Daoy (cell line): ENCODE data around the gene SLC9A2. TPM values are rescaled to one million over a fixed set of nuclear protein-coding genes. Genes with fewer than 3 reads are reported as not detected.

ENCODE experiments used
- DNase-seq: peaks from one replicate; pipeline ENCODE4 v3.0.0-alpha.2; 2015; ENCODE audit warnings: low read depth
- total RNA-seq: library from RNA; depleted of rRNA; stranded (reverse); fragments of >200 nt; shearing (Covaris generic); gene quantifications from 2 replicates; pipeline ENCODE4 v1.2.3, GENCODE V29; 2014

The SLC9A2 gene
- total RNA-seq, 1 experiment from 2014 or later: 1.5 TPM

DNA sequence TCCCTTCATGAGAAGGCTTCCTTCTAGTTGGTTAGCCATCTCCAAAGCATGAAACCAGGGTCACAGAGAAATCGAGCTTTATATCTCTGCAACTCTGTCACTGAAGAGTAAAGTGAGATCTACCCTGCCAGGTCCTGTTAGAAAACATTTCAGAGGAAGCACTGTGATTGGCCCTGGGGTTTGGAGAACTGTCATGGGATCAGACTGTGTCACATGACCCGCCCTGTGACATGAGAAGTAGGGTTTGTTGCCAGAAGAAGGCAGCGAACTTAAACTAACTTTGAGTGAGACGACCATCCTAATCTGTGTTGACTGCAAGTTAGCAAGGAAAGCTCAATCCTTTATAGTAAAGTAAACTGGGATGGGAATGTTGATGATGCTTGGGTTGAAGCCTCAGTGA, 55.5 kb downstream of the SLC9A2 start:
- DNase-seq: no peak

DNA sequence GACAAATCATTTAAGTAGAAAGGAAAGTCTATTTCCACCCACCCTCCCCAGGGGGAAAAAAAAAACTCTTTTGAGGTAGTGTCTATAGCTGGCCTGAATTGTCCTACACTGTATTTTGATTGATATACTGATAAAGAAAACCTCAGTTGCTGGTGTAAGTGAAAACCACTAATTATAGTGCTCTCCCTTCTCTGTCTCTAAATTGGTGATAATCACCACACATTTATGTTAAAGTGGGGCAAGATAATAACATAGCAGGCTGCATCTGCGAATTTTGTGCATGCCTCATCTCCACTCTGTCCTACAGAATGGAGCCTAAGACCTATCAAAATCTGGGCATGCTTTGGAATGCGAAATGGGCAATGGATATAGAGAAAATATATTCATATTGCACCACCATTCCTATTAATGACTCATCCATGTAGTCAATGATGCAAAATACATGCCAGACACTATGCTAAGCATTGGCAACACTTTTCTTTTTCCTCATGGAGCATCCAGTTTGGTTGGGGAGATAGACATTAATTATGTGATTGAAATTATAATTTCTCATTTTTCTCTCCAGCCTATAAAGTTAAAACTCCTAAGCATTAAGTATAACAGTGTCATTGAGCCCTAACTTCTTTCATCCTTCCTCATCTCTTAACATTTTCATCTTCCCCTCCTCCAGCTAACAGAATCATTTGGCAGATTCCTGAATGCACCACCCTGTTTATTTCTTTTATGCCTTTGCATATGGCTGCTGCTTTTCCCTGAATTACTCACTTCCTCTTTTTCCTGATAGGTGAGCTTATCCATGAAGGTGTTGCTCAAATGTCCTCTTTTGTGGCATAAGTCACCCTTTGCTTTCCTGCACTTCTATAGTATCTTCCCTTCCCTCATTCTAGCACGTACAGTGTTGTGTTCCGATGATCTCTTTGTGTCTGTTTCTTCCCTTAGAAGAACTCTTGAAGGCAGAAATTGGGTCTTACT, 58.2 kb downstream of the SLC9A2 start:
- DNase-seq: no peak

DNA sequence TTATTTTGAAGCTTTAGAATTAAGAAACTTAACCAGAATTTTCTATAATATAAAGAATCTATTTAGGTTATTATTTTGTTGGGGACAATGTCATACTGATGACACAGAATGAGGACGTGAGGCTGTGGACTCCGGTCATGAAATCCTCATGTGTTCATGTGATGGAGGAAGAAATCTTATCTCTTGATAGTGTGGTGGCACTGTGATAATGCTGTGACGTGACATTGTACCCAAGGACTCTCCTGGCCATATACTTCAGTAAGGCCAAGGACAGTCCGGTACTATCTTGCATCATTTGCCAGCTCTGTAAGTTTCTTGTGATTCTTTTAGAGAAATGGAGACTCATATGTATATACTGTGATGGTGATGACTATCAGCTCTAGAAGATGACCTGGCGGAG, 59.1 kb downstream of the SLC9A2 start:
- DNase-seq: no peak

DNA sequence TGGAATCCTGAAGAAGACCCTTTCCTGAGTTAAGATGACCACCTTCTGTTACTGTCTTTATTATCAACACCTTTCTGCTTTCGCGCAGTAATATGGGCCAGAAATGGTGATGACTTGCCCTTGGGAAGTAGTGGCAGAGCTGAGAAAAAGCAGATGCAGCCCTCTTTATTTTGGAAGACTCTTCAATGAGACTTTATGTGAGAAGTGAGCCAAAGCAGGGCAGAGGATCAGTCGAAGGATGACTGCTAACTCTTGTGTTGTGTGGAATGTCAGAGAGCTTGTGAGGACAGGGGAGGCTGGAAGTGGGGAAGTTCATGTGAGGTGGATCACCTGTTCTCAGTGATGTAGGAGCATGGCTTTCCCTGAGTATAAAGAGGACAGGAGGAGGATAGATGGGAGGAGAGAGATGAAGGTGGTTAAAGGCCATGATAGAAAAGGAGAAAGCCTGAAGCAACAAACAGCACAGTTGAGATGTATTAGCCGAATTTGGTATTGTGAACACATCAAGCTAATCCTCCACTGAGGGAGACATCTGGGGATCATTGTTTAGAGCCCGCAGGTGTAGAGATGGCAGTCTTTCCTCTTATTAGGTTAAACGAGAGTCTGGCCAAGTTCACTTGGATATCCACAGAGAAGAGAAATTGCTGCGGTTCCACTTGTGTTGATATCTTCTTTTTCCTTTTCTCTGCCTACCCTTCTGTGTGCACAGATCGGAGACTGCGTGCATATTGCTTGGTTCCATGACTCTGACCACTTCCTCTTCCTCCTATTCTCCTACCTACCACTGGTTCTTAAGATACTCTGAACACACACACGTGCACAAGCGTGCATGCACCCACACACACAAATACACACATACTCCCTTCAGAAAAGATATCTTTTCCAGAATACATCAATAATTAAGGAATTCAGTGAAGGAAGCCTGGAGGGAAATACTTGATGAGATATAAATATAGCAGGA, 67.4 kb downstream of the SLC9A2 start:
- DNase-seq: no peak

DNA sequence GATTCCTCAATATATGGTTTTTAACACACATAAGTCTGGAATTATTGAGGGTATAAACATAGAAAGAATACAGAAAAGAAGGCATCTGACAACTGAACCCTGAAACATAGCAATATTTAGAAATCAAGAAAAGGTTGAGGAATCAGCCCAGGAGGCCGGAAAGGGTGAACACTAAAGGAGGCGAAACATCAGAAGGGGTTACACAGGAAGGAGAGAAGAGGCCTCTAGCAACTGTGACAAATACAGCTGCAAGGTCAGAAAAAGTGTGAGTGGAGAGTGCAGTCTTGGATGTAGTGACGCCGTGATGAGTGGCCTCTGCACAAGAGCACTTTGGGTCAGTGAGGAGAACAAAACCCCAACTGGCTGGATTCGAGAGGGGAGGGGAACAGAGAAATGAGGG, 70.7 kb downstream of the SLC9A2 start:
- DNase-seq: no peak

DNA sequence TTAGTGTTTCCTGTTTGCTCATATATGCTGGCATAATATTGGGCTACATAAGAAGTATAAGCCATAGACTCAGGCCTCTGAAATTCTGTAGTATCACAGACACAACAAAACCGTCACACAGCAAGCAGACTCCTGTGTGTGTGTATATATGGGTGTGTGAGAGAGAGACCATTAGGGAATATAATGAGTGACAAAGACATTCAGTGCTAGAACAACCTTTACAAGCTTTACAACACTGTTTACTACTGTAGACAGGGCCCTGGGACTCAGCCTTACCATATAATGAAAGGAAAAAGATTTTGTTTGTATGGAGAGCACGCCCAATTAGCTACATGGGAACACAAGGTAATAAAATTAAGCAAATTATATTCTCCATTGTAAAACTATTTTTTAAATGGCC, 77.1 kb downstream of the SLC9A2 start:
- no peak for DNase-seq

DNA sequence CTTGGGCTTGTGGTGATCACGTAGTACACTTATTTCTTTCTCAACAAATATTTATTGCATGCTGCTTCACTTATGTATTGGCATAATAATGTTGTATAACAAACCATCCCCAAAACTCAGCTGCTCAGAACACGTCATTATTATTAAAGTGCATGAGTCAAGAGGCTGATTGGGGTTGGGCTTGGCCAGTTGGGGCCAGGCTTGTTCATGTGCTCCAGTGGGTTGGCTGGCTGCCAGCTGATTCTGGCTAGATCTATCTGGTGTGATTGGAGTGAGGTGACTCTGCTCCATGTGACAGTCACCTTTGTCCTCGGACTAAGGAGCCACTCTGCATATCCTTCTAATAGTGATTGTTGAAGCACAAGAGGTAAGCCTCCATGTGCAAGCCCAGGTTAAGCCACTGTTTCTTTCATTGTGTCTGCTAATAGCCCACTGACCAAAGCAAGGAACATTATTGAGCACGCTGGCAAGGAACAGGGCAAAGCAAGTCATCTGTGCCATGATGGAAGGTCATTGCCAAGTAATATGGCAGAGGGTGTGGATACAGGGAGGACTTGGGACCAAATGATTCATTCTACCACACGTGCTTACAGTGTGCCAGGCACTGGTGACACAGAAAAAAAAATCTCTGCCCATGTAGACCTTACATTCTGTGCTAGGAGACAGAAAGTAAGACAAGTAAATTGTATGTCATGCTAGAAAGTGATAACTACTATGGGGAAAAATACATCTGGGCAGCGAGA, 79.2 kb downstream of the SLC9A2 start:
- DNase-seq: peak; percentile 49

DNA sequence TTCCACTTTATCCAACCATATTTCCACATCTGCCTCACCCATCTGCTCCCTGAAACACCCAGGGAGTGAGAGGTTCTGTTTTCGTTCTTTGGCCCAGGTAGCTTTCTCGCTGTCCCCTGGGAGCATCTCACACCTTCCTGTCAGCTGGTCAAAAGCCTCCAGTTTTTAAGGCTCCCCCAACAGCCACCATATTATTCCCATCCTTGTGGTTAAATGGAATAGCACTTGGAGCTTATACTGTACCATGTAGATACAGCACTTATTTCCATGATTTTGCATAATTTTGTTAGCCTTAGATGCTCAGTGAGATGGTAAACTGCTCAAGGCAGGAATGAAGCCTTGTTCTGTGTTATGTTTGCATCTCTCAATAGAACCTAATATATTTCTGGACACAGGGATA, 84.0 kb downstream of the SLC9A2 start:
- DNase-seq: no peak

DNA sequence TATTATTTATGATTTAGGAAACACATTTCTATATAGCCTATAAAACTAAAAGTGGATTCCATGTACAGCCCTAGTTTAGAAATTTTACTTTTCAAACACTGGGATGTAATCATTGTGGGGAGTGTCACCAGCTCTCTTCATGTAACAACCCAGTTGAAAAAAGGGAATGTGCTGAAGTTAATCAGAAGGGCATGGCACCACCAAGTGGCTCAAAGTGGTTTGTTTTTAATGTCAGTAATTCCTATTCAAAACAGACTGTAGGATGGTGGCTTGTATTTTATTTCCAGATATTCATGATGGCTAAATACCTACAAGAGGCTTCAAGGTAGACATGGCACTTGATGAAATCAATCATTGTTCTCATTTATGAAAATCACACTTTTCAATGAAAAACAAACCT, 84.4 kb downstream of the SLC9A2 start:
- DNase-seq: peak; percentile 21

DNA sequence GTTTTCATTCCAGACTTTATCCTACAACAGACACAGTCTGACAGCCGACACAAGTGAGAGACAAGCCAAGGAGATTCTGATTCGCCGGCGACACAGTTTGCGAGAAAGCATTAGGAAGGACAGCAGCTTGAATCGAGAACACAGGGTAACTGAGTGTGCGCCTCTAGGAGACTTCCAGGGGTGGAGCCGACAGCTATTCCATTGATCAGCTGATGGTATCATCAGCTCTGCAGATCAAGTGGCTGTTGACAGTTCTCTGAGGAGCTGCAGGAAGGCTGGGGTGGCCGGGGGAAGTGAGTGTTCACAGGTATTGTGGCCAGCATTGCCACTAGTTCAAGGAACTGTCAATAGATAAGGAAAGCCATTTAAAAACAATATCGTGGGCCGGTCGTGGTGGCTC, 85.2 kb downstream of the SLC9A2 start:
- no peak for DNase-seq

DNA sequence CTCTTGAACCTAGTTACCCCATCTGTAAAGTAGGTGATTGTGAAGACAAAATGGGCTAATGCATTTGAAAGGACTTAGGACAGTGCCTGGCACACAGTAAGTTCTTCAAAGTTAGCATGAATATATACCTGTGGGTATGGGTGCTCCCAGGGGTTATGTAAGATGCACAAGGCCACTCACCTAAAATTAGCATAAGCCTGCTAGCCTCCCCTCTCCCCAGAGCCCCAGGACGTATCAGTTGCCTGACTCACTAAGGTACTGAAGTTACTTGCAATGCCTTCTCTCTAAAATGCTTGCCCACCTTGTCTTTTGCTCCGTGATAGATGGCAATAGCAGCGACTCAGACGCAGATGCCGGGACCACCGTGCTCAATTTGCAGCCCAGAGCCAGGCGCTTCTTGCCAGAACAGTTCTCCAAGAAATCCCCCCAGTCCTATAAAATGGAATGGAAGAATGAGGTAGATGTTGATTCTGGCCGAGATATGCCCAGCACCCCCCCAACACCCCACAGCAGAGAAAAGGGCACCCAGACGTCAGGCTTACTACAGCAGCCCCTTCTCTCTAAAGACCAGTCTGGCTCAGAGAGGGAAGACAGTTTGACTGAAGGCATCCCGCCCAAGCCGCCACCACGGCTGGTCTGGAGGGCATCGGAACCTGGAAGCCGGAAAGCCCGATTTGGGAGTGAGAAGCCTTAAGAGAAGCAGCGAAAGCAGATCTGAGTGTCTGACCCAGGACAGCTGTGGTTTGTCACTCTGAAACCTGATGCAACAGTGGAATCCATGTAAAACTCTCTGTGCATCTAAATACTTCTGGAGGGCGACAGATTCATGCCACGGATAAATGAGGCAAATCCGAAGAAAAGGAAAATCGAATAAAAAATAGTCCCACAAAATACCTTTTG, 88.7 kb downstream of the SLC9A2 start:
- no peak for DNase-seq

DNA sequence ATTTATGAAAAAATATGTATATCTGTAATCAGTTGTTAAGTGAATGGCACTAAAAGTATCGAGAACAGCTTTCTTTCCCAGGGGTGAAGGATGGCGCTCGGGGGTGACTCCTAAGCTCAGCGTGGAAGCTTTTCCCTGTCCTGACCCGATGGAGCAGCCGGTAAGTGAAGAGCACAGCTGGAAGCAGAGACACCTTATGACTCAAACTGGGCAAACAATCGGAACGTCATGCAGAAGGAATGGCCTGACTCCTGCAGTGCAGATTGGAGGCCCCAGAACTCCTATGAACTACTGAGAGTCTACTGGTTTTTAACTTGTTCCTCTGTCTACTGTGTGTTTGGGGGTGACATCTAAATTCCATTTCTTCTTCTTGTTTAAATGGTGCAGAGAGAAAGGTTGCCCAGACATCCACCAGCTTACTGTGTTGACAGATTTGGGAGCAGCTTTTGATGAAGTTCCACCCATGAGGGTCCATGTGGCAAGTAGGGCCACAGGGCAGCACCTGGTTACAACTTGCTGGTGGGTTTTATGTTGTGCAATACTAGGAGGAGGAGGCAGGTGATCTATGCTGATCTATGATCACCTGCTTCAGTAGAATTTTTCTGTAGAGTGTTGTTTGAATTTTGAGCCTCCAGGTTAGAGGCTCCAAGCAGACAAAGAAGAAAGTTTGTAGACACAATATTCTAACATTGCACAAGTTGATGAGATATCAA, 89.7 kb downstream of the SLC9A2 start:
- DNase-seq: peak; percentile 81

DNA sequence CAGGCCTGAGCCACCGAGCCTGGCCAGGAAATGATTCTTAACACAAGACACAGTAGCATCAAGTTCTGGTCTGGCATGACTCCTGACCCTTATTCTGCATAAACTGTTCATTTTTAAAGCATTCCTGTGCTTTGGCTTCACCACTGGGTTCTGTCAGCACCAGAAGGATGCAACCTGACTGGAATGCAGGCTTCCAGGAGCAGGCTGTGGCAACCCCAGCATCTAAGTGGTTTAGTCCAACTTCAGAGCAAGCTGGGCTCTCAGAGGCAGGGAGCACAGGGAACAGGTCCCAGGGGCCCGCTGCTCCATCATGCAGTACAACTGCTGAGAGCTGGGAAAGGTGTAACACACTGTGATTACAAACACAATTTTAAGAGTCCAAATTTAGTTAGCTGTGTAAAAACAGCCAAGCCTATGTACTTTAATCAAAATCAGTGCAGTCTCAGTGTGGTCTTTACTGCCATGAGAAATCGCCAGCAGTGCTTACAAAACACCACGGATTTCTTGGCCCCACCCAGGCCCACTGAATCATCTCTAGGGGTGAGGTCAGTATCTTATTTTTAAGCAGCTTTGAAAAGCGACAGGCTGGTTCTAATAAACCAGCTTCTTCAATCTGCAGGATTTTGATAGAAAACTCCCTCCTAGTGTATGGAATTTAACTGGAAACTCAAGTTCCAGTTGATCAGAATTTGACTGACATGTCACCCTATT, 98.1 kb downstream of the SLC9A2 start:
- no peak for DNase-seq

DNA sequence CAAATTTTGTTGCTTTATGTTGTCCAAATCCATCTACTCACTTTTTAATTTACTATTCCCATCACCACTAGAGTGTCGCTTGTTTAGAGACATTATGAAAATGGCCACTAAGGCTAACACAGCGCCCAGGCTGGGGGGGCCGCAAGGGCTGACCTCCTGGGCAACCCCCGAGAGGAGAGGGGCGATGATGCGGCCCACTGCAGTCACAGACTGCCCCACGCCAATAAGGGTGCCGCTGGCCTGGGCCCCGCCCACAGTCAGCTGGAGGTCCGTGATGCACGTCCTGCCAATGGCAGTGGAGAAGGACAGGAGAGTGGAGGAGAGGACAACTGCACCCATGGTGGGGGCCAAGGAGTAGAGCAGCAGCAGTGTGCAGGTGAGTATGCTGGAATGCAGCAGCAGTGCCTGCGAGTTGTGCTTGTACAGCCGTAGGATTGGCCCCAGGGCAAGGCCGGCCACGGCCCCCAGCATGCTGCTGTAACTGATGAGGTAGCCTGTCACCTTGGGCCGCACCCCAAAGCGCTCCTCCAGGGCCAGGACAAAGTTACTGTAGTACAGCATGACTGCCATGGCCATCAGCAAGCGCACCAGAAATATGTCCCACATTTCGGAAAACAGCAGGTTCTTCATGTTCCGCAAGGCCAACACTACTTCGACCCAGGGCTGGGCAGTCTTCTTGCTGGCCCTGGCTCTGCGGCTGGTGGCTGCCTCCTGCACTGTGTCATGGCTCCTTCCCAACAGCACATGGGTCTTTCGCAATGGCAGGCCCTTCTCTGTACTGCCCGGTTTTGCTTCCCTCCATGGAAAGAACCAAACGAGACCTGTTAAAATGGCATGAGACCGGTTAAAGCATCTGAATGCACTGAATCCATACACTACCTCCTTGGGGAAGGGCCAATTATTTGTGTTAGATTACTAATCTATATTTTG, 99.3 kb downstream of the SLC9A2 start:
- no peak for DNase-seq

DNA sequence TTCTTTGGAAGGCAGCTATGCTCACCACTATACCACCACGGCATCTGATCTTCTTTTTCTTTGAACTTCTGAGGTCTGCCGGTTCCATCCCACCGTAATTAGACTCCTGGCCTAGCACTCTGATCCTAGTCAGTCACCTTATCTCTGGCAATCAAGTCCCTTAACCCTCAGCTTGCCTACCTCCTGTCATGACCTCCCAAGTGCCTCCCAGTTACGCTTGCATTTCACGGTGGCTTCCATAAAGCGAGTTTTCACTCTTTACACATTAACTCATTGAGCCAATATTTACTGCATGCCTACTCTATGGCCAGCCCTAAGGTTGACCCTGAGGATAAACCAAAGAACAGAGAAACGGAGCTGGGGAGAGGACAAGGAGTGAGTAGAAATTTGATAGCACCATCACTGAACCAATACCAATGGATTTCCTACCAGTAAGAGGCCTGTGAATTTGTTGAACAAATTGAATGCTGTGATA, 104.7 kb downstream of the SLC9A2 start:
- DNase-seq: no peak

DNA sequence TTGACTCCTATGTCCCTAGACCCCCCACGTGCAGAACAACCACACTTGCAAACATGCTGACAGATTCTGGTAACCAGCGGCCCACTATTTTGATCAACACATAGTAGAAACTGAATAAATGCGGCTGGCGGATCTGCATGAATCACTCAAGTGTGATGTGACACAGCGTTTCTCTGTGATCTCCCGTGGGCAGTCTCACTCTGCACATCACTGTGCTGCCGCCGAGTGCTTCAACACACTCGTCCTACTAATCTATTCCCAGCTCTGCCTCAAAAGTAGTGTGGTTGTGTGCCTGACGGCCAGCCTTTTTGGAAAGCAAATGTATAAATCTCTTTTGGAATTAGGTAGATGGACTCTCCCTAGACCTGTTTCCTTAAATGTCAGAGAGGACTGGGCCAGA, 105.2 kb downstream of the SLC9A2 start:
- DNase-seq: no peak

DNA sequence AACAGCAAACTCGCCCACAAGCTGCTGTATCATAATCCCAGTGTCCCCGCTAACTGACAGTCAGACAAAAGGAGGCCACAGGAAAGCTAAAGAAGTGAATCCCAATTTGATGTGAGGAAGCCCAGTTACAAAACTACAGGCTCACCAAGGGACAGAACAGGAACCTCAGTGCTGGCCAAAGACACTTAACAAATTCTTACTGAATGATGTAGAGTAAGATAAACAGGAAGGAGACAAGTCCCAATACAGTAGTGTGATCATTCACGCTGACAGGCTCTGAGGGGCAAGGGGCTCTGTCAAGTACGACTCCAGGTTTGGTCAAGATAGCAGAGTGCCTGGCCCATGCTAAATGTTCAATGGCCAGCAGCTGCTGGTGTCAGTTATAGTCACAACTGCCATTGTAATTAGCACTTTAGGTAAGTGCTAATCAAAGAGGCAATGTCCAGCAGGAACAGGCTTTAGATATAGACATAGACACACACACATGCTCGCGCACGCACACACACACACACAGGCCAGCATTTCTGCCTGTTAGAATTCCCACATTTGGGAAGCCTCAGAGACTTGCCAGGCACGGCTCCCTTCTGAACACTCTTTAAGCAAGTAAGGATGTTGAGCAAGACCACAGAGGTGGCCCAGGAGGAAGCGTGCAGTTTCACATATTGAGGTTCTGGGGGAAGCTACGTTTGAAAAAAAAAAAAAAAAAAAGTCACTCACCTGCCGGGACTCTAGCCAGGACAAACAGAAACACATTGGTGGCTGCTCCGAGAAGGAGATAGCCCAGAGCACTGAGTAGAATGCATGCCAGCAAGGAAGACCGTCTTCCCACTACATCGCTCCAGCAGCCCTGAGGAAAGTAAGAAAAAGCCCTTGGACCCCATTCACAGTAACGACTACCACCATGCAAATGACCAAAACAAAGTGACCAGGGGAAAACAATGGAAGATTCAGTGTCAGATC, 107.1 kb downstream of the SLC9A2 start:
- DNase-seq: no peak
